Activated T-cell treated with anti-CD3 and anti-CD28 coated beads for 1 hour (primary cell): Measurements from ENCODE around the gene PKP3.
A peak's percentile ranks its signal among the peaks of the same experiment; 100 is the strongest.

ENCODE experiments used
- DNase-seq: peaks from one replicate; pipeline ENCODE4 v3.0.0-alpha.2; 2020; ENCODE audit warnings: low read depth

Gene PKP3

GRCh38 chr11:363948-364761, 29.9 kb upstream of the PKP3 start:
- DNase-seq, result peak; percentile 55

DNA sequence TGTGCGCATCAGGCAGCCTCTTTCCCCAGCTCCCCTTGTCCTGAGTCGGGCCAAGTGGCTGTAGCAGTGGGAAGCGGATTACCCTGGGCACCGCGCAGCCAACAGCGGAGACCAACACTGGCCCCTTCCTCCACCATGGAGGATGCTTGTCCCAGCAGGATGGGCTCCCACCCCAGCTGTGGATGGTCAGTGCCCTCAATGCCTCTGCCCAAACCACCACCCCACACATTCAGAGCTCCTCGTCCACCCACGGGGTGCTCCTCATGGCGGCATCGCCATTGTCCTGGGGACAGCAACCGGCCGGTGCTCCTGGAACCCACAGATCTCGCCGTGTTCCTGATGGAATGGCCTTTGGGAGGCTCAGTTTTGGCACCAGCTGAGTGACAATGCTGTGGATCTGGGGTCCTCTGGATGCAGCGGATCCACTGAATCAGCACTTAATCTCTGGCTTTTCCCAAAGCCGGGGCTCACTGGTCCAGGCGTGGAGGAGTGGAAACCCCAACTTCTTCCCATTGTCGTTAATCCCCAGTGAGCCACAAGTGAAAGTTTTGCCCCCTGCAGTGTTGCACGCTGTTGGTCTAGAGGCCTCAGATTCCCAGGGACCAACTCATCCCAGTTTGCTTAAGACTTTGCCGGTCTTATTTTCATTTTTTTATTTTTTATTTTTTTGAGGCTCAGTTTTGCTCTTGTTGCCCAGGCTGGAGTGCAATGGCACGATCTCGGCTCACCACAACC, 28.9 kb upstream of the PKP3 start:
- no peak for DNase-seq

DNA sequence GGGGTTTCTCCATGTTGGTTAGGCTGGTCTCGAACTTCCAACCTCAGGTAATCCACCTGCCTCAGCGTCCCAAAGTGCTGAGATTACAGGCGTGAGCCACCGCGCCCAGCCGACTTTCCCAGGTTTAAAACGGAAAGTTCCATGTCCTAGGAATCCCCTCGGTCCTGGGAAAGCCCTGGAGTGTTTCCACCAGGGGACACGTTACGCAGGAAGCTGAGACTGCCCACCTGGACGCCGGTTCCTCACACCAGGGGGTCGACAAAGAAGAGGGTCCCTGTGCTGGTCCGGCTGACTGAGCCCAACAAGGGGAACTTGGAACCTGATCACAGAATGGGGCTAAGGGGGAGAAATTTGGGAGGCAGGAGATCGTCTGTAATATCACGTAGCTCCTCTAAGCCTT, 28.2 kb upstream of the PKP3 start:
- DNase-seq, result no peak

GRCh38 chr11:367956-368413, 26.0 kb upstream of the PKP3 start:
- DNase-seq, result no peak

- no peak for DNase-seq
Observed at GRCh38 chr11:368414-369335, 25.3 kb upstream of the PKP3 start.

- peak; percentile 24 for DNase-seq
Observed at GRCh38 chr11:369336-370018, 24.5 kb upstream of the PKP3 start, which contains the start of gene B4GALNT4. Gene B4GALNT4, plus strand, starts transcription at chr11:369499. Its CDS starts 305 bp downstream, at chr11:369804.

DNA sequence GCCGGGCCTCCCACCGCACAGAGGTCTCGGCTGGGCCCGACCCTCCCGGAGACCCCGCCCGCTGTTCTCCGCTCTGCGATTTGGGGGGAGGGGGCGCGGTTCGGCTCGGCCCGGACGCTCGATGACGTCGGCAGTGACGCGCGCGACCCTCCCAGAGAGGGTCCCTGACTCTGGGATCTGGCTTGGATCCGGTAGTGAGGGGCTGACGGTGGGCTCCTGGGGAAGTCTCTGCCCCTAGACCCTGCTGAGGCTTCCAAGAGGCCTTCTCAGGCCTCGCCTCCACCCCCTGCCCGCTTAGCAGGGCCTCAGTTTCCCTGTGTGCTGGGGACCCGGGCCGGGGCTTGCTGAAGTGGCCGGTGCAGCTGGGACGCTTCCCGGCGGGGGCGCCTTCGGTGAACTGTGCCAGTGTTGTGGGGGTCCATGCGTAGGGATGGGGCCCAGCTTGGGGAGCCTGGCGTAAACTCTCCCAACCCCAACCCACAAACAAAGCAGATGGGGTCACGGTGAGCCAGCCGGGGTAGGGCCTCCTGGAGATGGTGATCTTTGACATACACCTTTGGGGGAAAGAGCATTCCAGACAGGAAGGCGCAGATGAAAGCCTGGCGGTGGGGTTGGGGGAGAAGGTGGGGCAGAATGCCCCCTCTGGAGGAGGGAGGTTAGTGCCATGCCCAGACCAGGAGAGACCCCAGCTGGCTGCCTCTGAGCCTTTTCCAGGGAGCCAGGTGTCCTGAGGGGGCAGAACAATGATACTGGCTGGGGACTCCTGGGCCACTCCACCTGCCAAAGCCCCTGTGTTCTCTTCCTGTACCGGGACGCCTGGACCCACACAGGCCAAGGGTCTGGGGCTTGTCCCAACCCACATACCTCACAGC, 23.7 kb upstream of the PKP3 start:
- no peak for DNase-seq

- no peak for DNase-seq
Observed at GRCh38 chr11:371051-371450, 23.0 kb upstream of the PKP3 start.

DNA sequence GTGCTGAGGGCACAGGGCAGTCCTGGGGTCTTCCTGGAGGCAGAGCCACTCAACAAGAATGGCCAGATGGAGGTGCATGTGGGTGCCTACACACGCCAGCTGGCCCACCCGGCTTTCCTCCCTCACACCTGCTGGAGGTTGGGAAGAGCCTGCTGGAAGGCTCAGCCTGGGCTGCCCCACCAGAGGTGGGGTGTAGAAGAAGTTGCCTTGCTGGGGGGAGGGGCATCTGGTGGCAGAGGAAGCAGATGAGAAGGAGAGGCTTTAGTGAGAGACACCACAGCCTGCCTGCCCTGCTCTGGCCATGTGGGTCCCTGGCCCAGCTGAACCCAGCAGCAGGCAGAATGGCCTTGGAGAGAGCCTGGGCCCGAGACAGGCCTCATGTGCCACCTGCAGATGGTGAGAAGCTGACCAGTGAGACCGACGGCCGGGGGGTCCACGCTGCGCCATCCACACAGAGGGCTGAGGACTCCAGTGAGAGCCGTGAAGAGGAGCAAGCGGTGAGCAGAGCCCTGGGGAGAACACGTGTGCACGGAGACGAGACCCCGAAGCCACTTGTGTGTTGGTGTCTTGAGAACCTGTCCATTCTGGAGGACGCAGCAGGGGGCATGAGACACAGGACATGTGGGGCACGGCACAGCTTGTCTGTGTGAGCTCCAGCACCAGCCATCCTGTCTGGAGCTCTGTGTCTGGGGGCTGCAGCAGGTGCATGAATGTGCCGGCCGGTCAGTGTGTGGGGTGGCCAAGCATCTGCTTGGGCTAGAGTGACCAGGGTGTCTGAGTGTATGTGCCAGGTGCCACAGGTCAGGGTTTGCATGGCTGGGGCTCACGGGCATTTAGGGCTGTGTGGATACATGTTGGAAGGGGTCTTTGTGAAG, 22.1 kb upstream of the PKP3 start:
- no peak for DNase-seq

DNA sequence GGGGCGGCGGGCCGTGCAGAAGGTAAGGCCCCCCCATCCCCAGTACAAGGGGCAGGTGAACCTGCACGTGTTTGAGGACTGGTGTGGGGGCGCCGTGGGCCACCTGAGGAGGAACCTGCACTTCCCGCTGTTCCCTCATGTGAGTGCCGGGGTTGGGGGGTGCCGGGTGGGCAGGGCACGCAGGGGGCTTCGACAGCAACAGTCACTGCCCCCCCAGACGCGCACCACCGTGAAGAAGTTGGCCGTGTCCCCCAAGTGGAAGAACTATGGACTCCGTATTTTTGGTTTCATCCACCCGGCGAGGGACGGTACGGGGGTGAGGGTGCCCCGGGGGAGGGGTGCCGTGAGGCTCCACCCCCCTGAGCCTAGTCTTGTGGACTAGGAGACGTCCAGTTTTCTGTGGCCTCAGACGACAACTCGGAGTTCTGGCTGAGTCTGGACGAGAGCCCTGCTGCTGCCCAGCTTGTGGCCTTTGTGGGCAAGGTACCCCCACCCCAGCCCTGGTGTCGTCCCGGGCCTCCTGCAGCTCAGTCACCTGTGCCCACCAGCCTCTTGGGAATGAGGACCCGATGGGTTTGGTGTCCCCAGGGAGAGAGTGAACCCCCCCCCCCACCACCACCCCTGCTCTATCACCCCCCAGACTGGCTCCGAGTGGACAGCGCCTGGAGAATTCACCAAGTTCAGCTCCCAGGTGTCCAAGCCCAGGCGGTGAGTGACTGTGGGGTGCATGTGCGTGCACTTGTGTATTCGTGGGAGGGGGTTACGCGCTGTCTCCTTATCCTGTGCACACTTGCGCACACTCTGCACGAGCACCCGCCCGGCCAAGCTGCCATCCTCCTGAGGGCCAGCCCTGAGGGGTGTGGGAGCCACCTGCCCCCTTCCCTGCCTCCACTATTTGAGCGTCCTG, 20.9 kb upstream of the PKP3 start:
- no peak for DNase-seq

DNA sequence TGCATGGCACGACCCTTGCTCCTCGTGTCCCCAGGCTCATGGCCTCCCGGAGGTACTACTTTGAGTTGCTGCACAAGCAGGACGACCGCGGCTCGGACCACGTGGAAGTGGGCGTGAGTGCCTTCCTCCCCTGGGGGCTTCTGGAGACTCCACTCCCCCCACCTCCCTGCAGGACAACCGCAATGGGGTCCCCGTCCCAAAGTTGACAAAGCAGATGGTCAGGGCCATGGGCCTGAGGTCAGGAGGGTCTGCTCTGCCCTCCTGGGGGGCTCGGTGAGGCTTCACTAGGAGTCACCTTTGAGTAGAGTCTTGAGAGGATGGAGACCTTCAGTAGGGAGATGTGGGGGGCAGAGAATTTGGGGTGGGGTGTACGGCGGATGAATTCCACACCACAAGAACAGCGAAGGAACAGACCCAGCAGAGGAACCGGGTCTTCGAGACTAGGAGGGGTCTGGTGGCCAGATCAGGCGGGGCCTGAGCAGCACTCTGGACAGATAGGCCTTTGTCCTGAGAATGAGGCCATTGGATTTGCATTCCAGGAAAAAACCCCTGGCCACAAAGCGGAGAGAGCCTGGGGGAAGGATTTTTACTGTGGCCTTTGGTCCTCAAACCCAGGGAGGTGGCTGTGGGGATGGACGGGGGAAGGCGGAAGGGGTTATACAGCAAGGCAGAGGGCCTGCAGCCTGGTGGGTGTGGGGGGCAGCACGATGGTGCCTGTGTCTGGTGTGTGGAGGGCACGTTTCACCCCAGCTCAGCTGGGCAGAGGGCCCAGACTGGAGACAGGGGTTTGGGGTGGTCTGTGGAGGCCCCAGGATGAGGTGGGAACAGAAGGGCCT, 20.1 kb upstream of the PKP3 start:
- DNase-seq, result no peak

- DNase-seq, result no peak
Observed at GRCh38 chr11:375065-376025, 18.7 kb upstream of the PKP3 start.

DNA sequence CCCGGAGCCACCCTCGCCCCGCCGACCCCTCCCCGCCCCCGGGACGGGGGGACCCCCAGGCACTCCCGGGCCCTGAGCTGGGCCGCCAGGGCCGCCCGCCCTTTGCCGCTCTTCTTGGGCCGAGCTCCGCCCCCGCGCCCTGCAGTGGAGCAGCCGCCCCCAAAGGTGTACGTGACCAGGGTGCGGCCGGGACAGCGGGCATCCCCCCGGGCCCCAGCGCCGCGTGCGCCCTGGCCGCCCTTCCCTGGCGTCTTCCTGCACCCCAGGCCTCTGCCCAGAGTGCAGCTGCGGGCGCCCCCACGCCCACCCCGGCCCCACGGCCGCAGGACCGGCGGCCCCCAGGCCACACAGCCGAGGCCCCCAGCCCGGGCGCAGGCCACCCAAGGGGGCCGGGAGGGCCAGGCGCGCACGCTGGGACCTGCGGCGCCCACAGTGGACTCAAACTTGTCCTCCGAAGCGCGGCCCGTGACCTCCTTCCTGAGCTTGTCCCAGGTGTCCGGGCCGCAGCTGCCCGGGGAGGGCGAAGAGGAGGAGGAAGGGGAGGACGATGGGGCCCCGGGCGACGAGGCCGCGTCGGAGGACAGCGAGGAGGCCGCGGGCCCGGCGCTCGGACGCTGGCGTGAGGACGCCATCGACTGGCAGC, 17.4 kb upstream of the PKP3 start:
- DNase-seq, result no peak

GRCh38 chr11:377174-377865, 16.7 kb upstream of the PKP3 start:
- DNase-seq, result no peak

- DNase-seq, result no peak
Observed at GRCh38 chr11:377883-378500, 16.0 kb upstream of the PKP3 start.
